ENCODE data around the gene GLIS1.

Gene GLIS1

GRCh38 chr1:53735681-53736080, 3.3 kb downstream of the GLIS1 start:
- no peak for DNase-seq

GRCh38 chr1:53735261-53735660, 3.7 kb downstream of the GLIS1 start:
- DNase-seq: no peak

GRCh38 chr1:53734650-53735211, 4.2 kb downstream of the GLIS1 start:
- DNase-seq: peak in 1 of 2 experiments; percentile 25

GRCh38 chr1:53733975-53734649, 4.9 kb downstream of the GLIS1 start:
- no peak for DNase-seq

GRCh38 chr1:53733447-53733931, 5.5 kb downstream of the GLIS1 start:
- no peak for DNase-seq

GRCh38 chr1:53732912-53733317, 6.0 kb downstream of the GLIS1 start:
- no peak for DNase-seq

- DNase-seq: no peak
Measured at GRCh38 chr1:53732409-53732808, 6.6 kb downstream of the GLIS1 start.

GRCh38 chr1:53731779-53732305, 7.1 kb downstream of the GLIS1 start:
- no peak for DNase-seq

GRCh38 chr1:53731043-53731600, 7.8 kb downstream of the GLIS1 start:
- DNase-seq: no peak

GRCh38 chr1:53730224-53730865, 8.6 kb downstream of the GLIS1 start:
- DNase-seq: no peak

GRCh38 chr1:53729456-53730223, 9.3 kb downstream of the GLIS1 start:
- DNase-seq: no peak

- no peak for DNase-seq
Measured at GRCh38 chr1:53728702-53729455, 10.1 kb downstream of the GLIS1 start.

- DNase-seq: no peak
Measured at GRCh38 chr1:53728196-53728595, 10.8 kb downstream of the GLIS1 start.

- no peak for DNase-seq
Measured at GRCh38 chr1:53727461-53728092, 11.4 kb downstream of the GLIS1 start.

GRCh38 chr1:53726009-53726600, 12.9 kb downstream of the GLIS1 start:
- no peak for DNase-seq

- DNase-seq: peak; percentile 28 to 72
Measured at GRCh38 chr1:53725238-53725689, 13.7 kb downstream of the GLIS1 start.

GRCh38 chr1:53722025-53722424, 16.9 kb downstream of the GLIS1 start:
- no peak for DNase-seq

GRCh38 chr1:53721088-53721487, 17.9 kb downstream of the GLIS1 start:
- no peak for DNase-seq

GRCh38 chr1:53719469-53719868, 19.5 kb downstream of the GLIS1 start:
- no peak for DNase-seq

- DNase-seq: no peak
Measured at GRCh38 chr1:53718443-53718842, 20.5 kb downstream of the GLIS1 start.

Measured in NCI-H524 (cell line).